H1 (cell line): ENCODE data around the gene MAGI2. TPM values are rescaled to one million over a fixed set of nuclear protein-coding genes. Genes with fewer than 3 reads are reported as not detected.

Experiments used
- CTCF ChIA-PET: fragments of 300-600 bp; sonication (Branson Sonifier 250); formaldehyde crosslinking; loops from one replicate; lab custom pipeline; 2021; ENCODE audit not compliant: partially characterized antibody; lab: Charles Lee
- POLR2A ChIA-PET: fragments of 300-600 bp; sonication (Branson Sonifier 250); formaldehyde crosslinking; loops from one replicate; lab custom pipeline; 2021; ENCODE audit warnings: inconsistent platforms; ENCODE audit not compliant: partially characterized antibody; lab: Charles Lee
- DNase-seq, 2 experiments: peaks; one replicate each; pipeline versions ENCODE4 v3.0.0 to v3.0.0-alpha.2; 2010 to 2022; ENCODE audit warnings: low spot score in 2 of 2, low read depth in 1 of 2, mixed read lengths in 1 of 2
- FAIRE-seq: peaks from 2 replicates; lab custom pipeline; 2011; peaks lifted over from hg19 to GRCh38; lab: Jason Lieb, UNC
- H2AFZ ChIP-seq: 2 replicates; pipeline ENCODE4 v1.8.1; 2012; ENCODE audit warnings: low read length, inconsistent platforms
- H2AK5ac ChIP-seq: 2 replicates; pipeline ENCODE4 v1.6.1; 2013; ENCODE audit warnings: low read depth, low read length
- H2BK120ac ChIP-seq: replicated peaks from 2 replicates; pipeline ENCODE3; 2013; ENCODE audit warnings: low read depth, low read length, inconsistent platforms
- H2BK12ac ChIP-seq: 2 replicates; pipeline ENCODE4 v1.6.1; 2013; ENCODE audit warnings: low read depth, low read length
- H2BK15ac ChIP-seq: 2 replicates; pipeline ENCODE4 v1.6.1; 2013; ENCODE audit warnings: low read length
- H2BK20ac ChIP-seq: 2 replicates; pipeline ENCODE4 v1.6.1; 2013; ENCODE audit warnings: low read length
- H2BK5ac ChIP-seq: 2 replicates; pipeline ENCODE4 v1.6.1; 2013; ENCODE audit warnings: low read depth, low read length
- H3K14ac ChIP-seq: 2 replicates; pipeline ENCODE4 v1.6.1; 2013; ENCODE audit warnings: inconsistent platforms; ENCODE audit not compliant: insufficient read length
- H3K18ac ChIP-seq: 2 replicates; pipeline ENCODE4 v1.6.1; 2013; ENCODE audit warnings: low read length; ENCODE audit errors: extremely low read depth
- H3K23ac ChIP-seq: 2 replicates; pipeline ENCODE4 v1.6.1; 2013; ENCODE audit warnings: inconsistent platforms; ENCODE audit not compliant: insufficient read length
- H3K23me2 ChIP-seq: 2 replicates; pipeline ENCODE4 v1.6.1; 2013; ENCODE audit warnings: low read depth, low read length
- H3K27ac ChIP-seq: 2 replicates; pipeline ENCODE4 v1.6.1; 2011; ENCODE audit warnings: low read depth, low read length, inconsistent platforms
- H3K27me3 ChIP-seq, 4 experiments: replicated peaks in 1 of 4; 1 replicate in 1 of 4; 2 replicates in 3 of 4; pipeline versions ENCODE4 v1.6.1 to v1.8.1; 2011 to 2013; ENCODE audit warnings: low read length in 3 of 4, mild to moderate bottlenecking in 3 of 4, inconsistent platforms in 2 of 4, mixed read lengths in 2 of 4, moderate library complexity in 1 of 4; ENCODE audit not compliant: control insufficient read depth in 3 of 4, insufficient read depth in 3 of 4; ENCODE audit errors: extremely low read depth in 1 of 4
- H3K36me3 ChIP-seq, 4 experiments: 2 replicates each; pipeline versions ENCODE4 v1.6.1 to v1.8.1; 2011 to 2013; ENCODE audit warnings: mild to moderate bottlenecking in 4 of 4, low read length in 3 of 4, moderate library complexity in 2 of 4, control low read depth in 1 of 4, inconsistent platforms in 1 of 4; ENCODE audit not compliant: insufficient read depth in 4 of 4, control insufficient read depth in 2 of 4
- H3K4ac ChIP-seq: replicated peaks from 2 replicates; pipeline ENCODE3; 2013; ENCODE audit warnings: low read length, low read depth, mixed read lengths, inconsistent platforms; ENCODE audit not compliant: insufficient read length
- H3K4me1 ChIP-seq, 4 experiments: replicated peaks in 1 of 4; 1 replicate in 1 of 4; 2 replicates in 3 of 4; pipeline versions ENCODE4 v1.6.1 to v1.8.1; 2011 to 2013; ENCODE audit warnings: low read length in 3 of 4, inconsistent platforms in 2 of 4, mixed read lengths in 1 of 4; ENCODE audit not compliant: insufficient read depth in 4 of 4, control insufficient read depth in 3 of 4
- H3K4me2 ChIP-seq, 2 experiments: 2 replicates each; pipeline versions ENCODE4 v1.6.1 to v1.8.1; 2011 to 2013; ENCODE audit warnings: low read depth in 2 of 2, low read length in 2 of 2, control low read depth in 1 of 2, inconsistent platforms in 1 of 2, mild to moderate bottlenecking in 1 of 2; ENCODE audit not compliant: insufficient read depth in 1 of 2
- H3K4me3 ChIP-seq, 4 experiments: fragments of 200-600, 300-600 bp in 1 of 4; sonication (generic), shearing (Covaris generic), sonication (Bioruptor Twin) in 1 of 4; 2 replicates each; pipeline versions ENCODE4 v1.5.1 to v1.8.1; 2011 to 2016; ENCODE audit warnings: low read length in 4 of 4, low read depth in 3 of 4, control low read depth in 2 of 4, inconsistent platforms in 2 of 4, mild to moderate bottlenecking in 2 of 4, mixed read lengths in 1 of 4, moderate library complexity in 1 of 4; ENCODE audit not compliant: insufficient read depth in 2 of 4; ENCODE audit errors: extremely low read depth in 1 of 4
- H3K56ac ChIP-seq: replicated peaks from 2 replicates; pipeline ENCODE3; 2013; ENCODE audit warnings: low read depth, mild to moderate bottlenecking, mixed read lengths, low read length, inconsistent platforms; ENCODE audit not compliant: insufficient read length
- H3K79me1 ChIP-seq: 2 replicates; pipeline ENCODE4 v1.6.1; 2013; ENCODE audit warnings: low read depth, low read length, control low read depth
- H3K79me2 ChIP-seq, 2 experiments: 2 replicates each; pipeline versions ENCODE4 v1.6.1 to v1.8.1; 2012 to 2013; ENCODE audit warnings: low read length in 2 of 2, mild to moderate bottlenecking in 2 of 2, inconsistent platforms in 1 of 2; ENCODE audit not compliant: insufficient read depth in 2 of 2, control insufficient read depth in 1 of 2
- H3K9ac ChIP-seq, 4 experiments: replicated peaks in 1 of 4; 1 replicate in 1 of 4; 2 replicates in 3 of 4; pipeline versions ENCODE4 v1.6.1 to v1.8.1; 2011 to 2013; ENCODE audit warnings: low read depth in 3 of 4, low read length in 3 of 4, control low read depth in 2 of 4, mild to moderate bottlenecking in 2 of 4, moderate library complexity in 2 of 4, inconsistent platforms in 1 of 4; ENCODE audit errors: extremely low read depth in 1 of 4
- H3K9me3 ChIP-seq, 2 experiments: 2 replicates each; pipeline versions ENCODE4 v1.6.1 to v1.8.1; 2012 to 2013; ENCODE audit warnings: mild to moderate bottlenecking in 2 of 2, moderate library complexity in 2 of 2, control low read depth in 1 of 2, inconsistent platforms in 1 of 2, low read depth in 1 of 2, low read length in 1 of 2, mixed read lengths in 1 of 2; ENCODE audit not compliant: insufficient read depth in 2 of 2
- H4K20me1 ChIP-seq, 2 experiments: replicated peaks in 1 of 2; 2 replicates each; pipeline versions ENCODE3 to v1.8.1; 2011 to 2013; ENCODE audit warnings: inconsistent platforms in 2 of 2, low read length in 2 of 2, mild to moderate bottlenecking in 1 of 2; ENCODE audit not compliant: insufficient read depth in 2 of 2, control insufficient read depth in 1 of 2
- H4K5ac ChIP-seq: 2 replicates; pipeline ENCODE4 v1.6.1; 2013; ENCODE audit warnings: low read length, low read depth, mixed read lengths, inconsistent platforms; ENCODE audit not compliant: insufficient read length
- H4K8ac ChIP-seq: 2 replicates; pipeline ENCODE4 v1.8.0; 2013; ENCODE audit warnings: mild to moderate bottlenecking, moderate library complexity, low read length, inconsistent platforms; ENCODE audit not compliant: insufficient read depth; ENCODE audit errors: extremely low read depth
- H4K91ac ChIP-seq: replicated peaks from 2 replicates; pipeline ENCODE3; 2013; ENCODE audit warnings: low read length, mixed read lengths, inconsistent platforms; ENCODE audit not compliant: insufficient read length
- GABPA ChIP-seq: IDR thresholded peaks from 2 replicates; pipeline ENCODE4 v1.6.1; 2011; ENCODE audit warnings: mild to moderate bottlenecking, low read length, moderate library complexity, borderline replicate concordance; ENCODE audit not compliant: insufficient read depth
- GTF2F1 ChIP-seq: IDR thresholded peaks from 2 replicates; pipeline ENCODE4 v1.6.1; 2012; ENCODE audit warnings: low read depth, low read length, improper control_type of control experiment, borderline replicate concordance
- MAFK ChIP-seq: IDR thresholded peaks from 2 replicates; pipeline ENCODE4 v1.6.1; 2012; ENCODE audit warnings: low read depth, mild to moderate bottlenecking, improper control_type of control experiment, low read length
- NANOG ChIP-seq: IDR thresholded peaks from 2 replicates; pipeline ENCODE4 v1.6.1; 2011; ENCODE audit warnings: low read length, low read depth, mild to moderate bottlenecking, inconsistent platforms; ENCODE audit not compliant: insufficient read depth, poor library complexity, severe bottlenecking
- NRF1 ChIP-seq: IDR thresholded peaks from 2 replicates; pipeline ENCODE4 v1.6.1; 2011; ENCODE audit warnings: mild to moderate bottlenecking, low read depth, low read length, improper control_type of control experiment
- RAD21 ChIP-seq, 2 experiments: IDR thresholded peaks in 1 of 2; conservative IDR thresholded peaks in 1 of 2; 2 replicates each; pipeline ENCODE4 v1.6.1; 2011; ENCODE audit warnings: low read depth in 2 of 2, low read length in 2 of 2, improper control_type of control experiment in 1 of 2, inconsistent platforms in 1 of 2, mild to moderate bottlenecking in 1 of 2, moderate library complexity in 1 of 2
- WGBS, 2 experiments: shearing (Covaris generic) in 1 of 2; methylation state at CpG; one replicate each; pipeline versions ENCODE4 v1.1.6 to v1.1.7; 2013 to 2015; ENCODE audit warnings: low lambda C conversion rate in 2 of 2, mixed read lengths in 2 of 2, inconsistent platforms in 1 of 2, low coverage in 1 of 2, missing lambda C conversion rate in 1 of 2; ENCODE audit not compliant: insufficient replicate concordance in 2 of 2, insufficient coverage in 1 of 2, insufficient read length in 1 of 2; ENCODE audit errors: extremely low coverage in 1 of 2, missing lambda C conversion rate in 1 of 2; 5-methylcytosine and 5-hydroxymethylcytosine counted together
- polyA plus RNA-seq, 7 experiments: library from polyadenylated mRNA; depleted of rRNA in 3 of 7; stranded (reverse) in 5 of 7; unstranded in 2 of 7; fragments of >200 nt in 5 of 7; fragments of 200-250 nt in 2 of 7; gene quantifications; 1 replicate in 5 of 7; 2 replicates in 1 of 7; 4 replicates in 1 of 7; pipeline versions ENCODE4 v1.2.1 to v1.2.3, GENCODE V29; 2011 to 2013; ENCODE audit warnings: missing spikeins in 2 of 7, mixed read lengths in 2 of 7
- total RNA-seq: library from RNA; stranded (reverse); fragmentation: NEBNext Ultra II Directional; extraction: Animal tissue kit (Norgen Biotek cat#: 25700); gene quantifications from 2 replicates; pipeline ENCODE4 v1.2.1, GENCODE V29; 2021
- TF ChIP-seq, protein P1 (sequence below), 3 experiments: IDR thresholded peaks; 1 replicate in 2 of 3; 2 replicates in 1 of 3; pipeline versions ENCODE4 v1.5.1 to v1.6.1; 2011; ENCODE audit warnings: low read length in 3 of 3, mild to moderate bottlenecking in 3 of 3, inconsistent platforms in 2 of 3, low read depth in 1 of 3, moderate library complexity in 1 of 3; ENCODE audit not compliant: insufficient read depth in 1 of 3; ENCODE audit errors: control extremely low read depth in 1 of 3
- TF ChIP-seq, protein P2 (sequence below): IDR thresholded peaks from 2 replicates; pipeline ENCODE4 v1.6.1; 2012; ENCODE audit warnings: inconsistent platforms

The MAGI2 gene
- total and polyA plus RNA-seq, 2 of the 8 experiments (the other 6 are each of a cell fraction or from before 2014, with no cell fraction given), result 6.0 to 27.3 TPM

DNA sequence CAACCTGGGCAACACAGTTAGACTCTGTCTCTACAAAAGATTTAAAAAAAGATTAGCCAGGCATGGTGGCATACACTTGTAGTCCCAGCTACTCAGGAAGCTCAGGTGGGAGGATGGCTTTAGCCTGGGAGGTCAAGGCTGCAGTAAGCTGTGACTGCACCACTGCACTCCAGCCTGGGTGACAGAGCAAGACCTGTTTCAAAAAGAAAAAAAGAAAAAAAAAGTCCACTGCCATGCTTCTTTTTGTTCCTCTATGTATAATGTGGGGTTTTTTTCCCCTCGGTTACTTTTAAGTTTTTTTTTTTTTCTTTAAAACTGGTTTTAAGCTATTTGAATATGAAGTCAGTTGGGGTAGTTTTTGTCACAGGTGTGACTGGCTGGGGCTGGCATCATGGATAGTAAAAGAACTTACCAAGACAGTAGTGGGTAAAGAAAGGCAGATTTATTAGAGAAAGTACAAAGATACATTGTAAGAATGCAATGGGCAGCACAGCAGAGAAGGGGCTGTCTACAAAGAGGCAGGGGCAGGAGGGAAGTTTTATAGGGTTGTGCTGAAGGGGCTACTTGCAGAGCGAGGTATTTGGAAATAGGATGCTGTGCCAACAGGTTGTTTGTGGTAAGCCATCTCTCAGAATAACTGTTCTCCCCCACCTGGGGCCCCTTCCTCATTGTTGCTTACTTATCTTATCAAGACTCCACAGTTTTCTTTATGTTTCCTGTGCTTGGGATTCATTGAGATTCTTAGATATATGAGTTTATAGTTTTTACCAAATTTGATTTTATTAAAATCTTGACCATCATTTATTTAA is 1477.6 kb downstream of the MAGI2 start:
- Histone ChIP-seq H4K5ac (no peak overlapping the region), H3K9me3 (no peaks in the 10 kb centered on the region), H3K9ac (no peak overlapping the region), H3K14ac (no peak overlapping the region), H3K27ac (no peak overlapping the region), H3K4me3 (no peak overlapping the region), H3K23me2 (no peaks in the 10 kb centered on the region), H3K56ac (no peak overlapping the region), H3K79me2 (no peaks in the 10 kb centered on the region), H3K36me3 (no peaks in the 10 kb centered on the region), H2BK12ac (no peak overlapping the region), H3K4me1 (no peaks in the 10 kb centered on the region), H3K4ac (no peak overlapping the region), H3K18ac (no peak overlapping the region), H2BK120ac (no peak overlapping the region), H3K23ac (no peak overlapping the region), H4K20me1 (no peaks in the 10 kb centered on the region), H2AFZ (no peak overlapping the region), H3K4me2 (no peak overlapping the region), H3K27me3 (no peaks in the 10 kb centered on the region), H2BK20ac (no peak overlapping the region), H2BK15ac (no peak overlapping the region), H4K8ac (no peak overlapping the region), H2BK5ac (no peak overlapping the region), H2AK5ac (no peak overlapping the region), H4K91ac (no peak overlapping the region), H3K79me1 (no peaks in the 10 kb centered on the region)
- CTCF ChIA-PET, result interaction anchor here (0.9 kb wide), 1 partner anchor 14 kb away, joined by 4 read pairs; no protein-coding TSS in a partner anchor
- DNase-seq (no peak), FAIRE-seq (no peak)
- POLR2A ChIA-PET, result no interaction called here
- 92% methylated on average over 2 of the region's 2 CpGs; no CpG with 5 or more reads in 1 of the 2 experiments for WGBS, 2 experiments
- TF ChIP-seq NRF1, result no peak
- no peak for TF ChIP-seq GTF2F1
- no peak for TF ChIP-seq NANOG
- no peak for TF ChIP-seq MAFK
- TF ChIP-seq GABPA, result no peak
- TF ChIP-seq RAD21 (IDR thresholded peaks at IDR 0.05 in 1 of 2, conservative IDR thresholded peaks at IDR 0.05 in 1 of 2; ENCODE audit: low read depth in 2 of 2, low read length in 2 of 2), result no peak
- TF ChIP-seq, protein P1, sequence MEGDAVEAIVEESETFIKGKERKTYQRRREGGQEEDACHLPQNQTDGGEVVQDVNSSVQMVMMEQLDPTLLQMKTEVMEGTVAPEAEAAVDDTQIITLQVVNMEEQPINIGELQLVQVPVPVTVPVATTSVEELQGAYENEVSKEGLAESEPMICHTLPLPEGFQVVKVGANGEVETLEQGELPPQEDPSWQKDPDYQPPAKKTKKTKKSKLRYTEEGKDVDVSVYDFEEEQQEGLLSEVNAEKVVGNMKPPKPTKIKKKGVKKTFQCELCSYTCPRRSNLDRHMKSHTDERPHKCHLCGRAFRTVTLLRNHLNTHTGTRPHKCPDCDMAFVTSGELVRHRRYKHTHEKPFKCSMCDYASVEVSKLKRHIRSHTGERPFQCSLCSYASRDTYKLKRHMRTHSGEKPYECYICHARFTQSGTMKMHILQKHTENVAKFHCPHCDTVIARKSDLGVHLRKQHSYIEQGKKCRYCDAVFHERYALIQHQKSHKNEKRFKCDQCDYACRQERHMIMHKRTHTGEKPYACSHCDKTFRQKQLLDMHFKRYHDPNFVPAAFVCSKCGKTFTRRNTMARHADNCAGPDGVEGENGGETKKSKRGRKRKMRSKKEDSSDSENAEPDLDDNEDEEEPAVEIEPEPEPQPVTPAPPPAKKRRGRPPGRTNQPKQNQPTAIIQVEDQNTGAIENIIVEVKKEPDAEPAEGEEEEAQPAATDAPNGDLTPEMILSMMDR (IDR thresholded peaks at IDR 0.05; ENCODE audit: control extremely low read depth in 1 of 3, insufficient read depth in 1 of 3, low read depth in 1 of 3, low read length in 3 of 3), result no peak
- TF ChIP-seq, protein P2, sequence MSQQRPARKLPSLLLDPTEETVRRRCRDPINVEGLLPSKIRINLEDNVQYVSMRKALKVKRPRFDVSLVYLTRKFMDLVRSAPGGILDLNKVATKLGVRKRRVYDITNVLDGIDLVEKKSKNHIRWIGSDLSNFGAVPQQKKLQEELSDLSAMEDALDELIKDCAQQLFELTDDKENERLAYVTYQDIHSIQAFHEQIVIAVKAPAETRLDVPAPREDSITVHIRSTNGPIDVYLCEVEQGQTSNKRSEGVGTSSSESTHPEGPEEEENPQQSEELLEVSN, result no peak
